Measurements from ENCODE around the gene CIB4.

The CIB4 gene

DNA sequence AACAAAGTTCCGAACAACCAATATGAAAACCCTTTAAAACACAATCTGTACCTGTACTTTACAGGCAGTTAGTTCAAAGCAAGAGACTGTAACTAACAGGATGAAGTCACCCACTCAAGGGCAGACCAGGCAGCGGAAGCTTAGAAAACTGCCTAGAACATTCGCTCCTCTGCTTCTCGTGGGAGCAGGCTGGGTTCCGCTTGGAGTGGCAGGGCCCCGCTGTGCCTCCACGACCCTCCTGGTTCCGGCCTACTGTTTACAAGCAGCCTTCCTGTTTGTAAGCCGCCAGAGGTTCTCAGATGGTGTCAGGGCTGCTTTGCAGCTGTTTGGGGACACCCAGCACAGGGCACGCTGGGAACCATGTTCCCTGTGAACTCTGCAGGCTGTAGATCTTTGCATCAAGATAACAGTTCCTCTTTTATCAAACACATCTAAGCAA, 31.3 kb downstream of the CIB4 start:
- TF ChIP-seq, protein P1, sequence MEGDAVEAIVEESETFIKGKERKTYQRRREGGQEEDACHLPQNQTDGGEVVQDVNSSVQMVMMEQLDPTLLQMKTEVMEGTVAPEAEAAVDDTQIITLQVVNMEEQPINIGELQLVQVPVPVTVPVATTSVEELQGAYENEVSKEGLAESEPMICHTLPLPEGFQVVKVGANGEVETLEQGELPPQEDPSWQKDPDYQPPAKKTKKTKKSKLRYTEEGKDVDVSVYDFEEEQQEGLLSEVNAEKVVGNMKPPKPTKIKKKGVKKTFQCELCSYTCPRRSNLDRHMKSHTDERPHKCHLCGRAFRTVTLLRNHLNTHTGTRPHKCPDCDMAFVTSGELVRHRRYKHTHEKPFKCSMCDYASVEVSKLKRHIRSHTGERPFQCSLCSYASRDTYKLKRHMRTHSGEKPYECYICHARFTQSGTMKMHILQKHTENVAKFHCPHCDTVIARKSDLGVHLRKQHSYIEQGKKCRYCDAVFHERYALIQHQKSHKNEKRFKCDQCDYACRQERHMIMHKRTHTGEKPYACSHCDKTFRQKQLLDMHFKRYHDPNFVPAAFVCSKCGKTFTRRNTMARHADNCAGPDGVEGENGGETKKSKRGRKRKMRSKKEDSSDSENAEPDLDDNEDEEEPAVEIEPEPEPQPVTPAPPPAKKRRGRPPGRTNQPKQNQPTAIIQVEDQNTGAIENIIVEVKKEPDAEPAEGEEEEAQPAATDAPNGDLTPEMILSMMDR (IDR thresholded peaks at IDR 0.05; ENCODE audit: low read depth, low read length), result no peak
- no peak for DNase-seq (ENCODE audit: extremely low read depth, low read depth)

GRCh38 chr2:26609205-26609631, 31.9 kb downstream of the CIB4 start:
- TF ChIP-seq, protein P1 (IDR thresholded peaks at IDR 0.05; ENCODE audit: low read depth, low read length), result no peak
- no peak for DNase-seq (ENCODE audit: extremely low read depth, low read depth)

GRCh38 chr2:26608557-26608956, 32.6 kb downstream of the CIB4 start:
- DNase-seq (ENCODE audit: extremely low read depth, low read depth), result no peak
- TF ChIP-seq, protein P1 (IDR thresholded peaks at IDR 0.05; ENCODE audit: low read depth, low read length), result no peak

DNA sequence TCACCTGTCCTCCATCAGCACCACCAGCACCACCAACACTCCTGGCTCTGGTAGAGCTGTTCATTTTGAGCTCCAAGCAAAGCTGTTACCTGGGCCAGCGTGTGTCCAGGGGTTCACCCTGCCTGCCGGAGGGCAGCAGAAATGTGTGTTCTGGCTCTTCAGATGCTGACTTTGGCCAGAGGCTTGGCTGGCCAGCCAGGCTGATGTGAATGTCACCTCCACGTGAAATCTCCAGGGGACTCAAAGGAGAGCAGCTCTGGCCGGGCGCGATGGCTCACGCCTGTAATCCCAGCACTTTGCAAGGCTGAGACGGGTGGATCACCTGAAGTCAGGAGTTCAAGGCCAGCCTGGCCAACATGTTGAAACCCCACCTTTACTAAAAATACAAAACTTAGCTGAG, 33.5 kb downstream of the CIB4 start:
- TF ChIP-seq, protein P1 (IDR thresholded peaks at IDR 0.05; ENCODE audit: low read depth, low read length), result no peak
- no peak for DNase-seq (ENCODE audit: extremely low read depth, low read depth)

- no peak for DNase-seq (ENCODE audit: extremely low read depth, low read depth)
- TF ChIP-seq, protein P1 (IDR thresholded peaks at IDR 0.05; ENCODE audit: low read depth, low read length), result no peak
Measured at GRCh38 chr2:26606847-26607190, 34.3 kb downstream of the CIB4 start.

- TF ChIP-seq, protein P1 (IDR thresholded peaks at IDR 0.05; ENCODE audit: low read depth, low read length), result no peak
- no peak for DNase-seq (ENCODE audit: extremely low read depth, low read depth)
Measured at GRCh38 chr2:26605999-26606846, 34.9 kb downstream of the CIB4 start.

DNA sequence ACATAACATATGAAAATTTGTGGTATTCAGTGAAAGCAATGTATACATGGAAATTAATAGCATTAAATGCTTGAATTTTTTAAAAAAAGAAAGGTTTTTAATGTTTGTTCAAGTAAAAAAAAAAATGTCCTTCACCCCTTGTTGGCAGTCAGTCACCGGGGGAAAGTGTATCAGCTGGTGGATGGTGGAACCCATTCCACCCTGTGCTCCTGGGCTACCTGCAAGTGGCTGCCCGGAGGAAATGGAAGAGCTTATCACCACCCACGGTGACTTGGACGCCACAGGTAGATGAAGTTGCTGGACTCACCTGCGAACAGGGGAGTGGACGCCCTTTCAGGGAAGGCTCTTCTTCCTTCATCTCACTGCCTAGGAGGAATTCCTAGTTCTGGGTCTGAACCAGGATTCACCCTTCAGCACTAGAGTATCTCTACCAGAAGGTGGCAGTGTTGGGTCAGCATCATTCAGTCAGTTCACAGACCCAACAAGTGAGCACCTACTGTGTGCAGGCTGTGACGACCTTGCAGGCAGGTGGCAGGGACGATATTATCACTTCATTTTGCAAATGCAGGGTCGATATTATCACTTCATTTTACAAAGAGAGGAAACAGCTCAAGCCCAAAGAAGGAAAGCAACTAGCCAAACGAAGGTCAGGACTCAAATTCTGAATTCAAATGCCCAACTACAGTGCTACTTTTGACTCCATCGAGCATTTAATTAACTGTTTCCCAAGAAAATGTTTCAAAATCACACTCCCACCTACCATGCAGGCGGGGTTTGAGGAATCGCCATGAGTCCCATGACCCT, 35.8 kb downstream of the CIB4 start:
- no peak for DNase-seq (ENCODE audit: extremely low read depth, low read depth)
- TF ChIP-seq, protein P1 (IDR thresholded peaks at IDR 0.05; ENCODE audit: low read depth, low read length), result peak; percentile 93
